Mucosa of rectum (tissue), 2 donors: Measurements from ENCODE around the gene C1orf226.
A peak's percentile ranks its signal among the peaks of the same experiment; 100 is the strongest.

ENCODE experiments used
- H3K27ac ChIP-seq, 2 donors: one replicate each; pipeline ENCODE4 v1.7.0; 2013; ENCODE audit warnings: inconsistent platforms in 2 of 2, low read depth in 2 of 2, low read length in 2 of 2
- H3K27me3 ChIP-seq, 2 donors: one replicate each; pipeline ENCODE4 v1.7.0; 2013; ENCODE audit warnings: low read length in 2 of 2; ENCODE audit not compliant: control insufficient read depth in 2 of 2, insufficient read depth in 2 of 2
- H3K36me3 ChIP-seq, 2 donors: one replicate each; pipeline ENCODE4 v1.7.0; 2013; ENCODE audit warnings: low read length in 2 of 2; ENCODE audit not compliant: control insufficient read depth in 2 of 2, insufficient read depth in 2 of 2
- H3K4me1 ChIP-seq, 2 donors: one replicate each; pipeline ENCODE4 v1.7.0; 2013; ENCODE audit warnings: low read length in 2 of 2, mild to moderate bottlenecking in 1 of 2; ENCODE audit not compliant: control insufficient read depth in 2 of 2, insufficient read depth in 2 of 2
- H3K4me3 ChIP-seq, 2 donors: one replicate each; pipeline ENCODE4 v1.7.0; 2013; ENCODE audit warnings: low read length in 2 of 2
- H3K9ac ChIP-seq, 2 donors: one replicate each; pipeline ENCODE4 v1.7.0; 2013; ENCODE audit warnings: low read length in 2 of 2, low read depth in 1 of 2, mild to moderate bottlenecking in 1 of 2
- H3K9me3 ChIP-seq, 2 donors: one replicate each; pipeline ENCODE4 v1.7.0; 2013; ENCODE audit warnings: low read length in 2 of 2; ENCODE audit not compliant: control insufficient read depth in 2 of 2
- donor health status: healthy.
- donor health status: Normal muscosa, but diverticular disease.

C1orf226 gene

GRCh38 chr1:162372159-162373071 is 9.1 kb upstream of the C1orf226 start:
- H3K27me3 ChIP-seq: no peaks in the 10 kb centered on the region
- no peak overlapping the region for H3K4me3 ChIP-seq
- no peaks in the 10 kb centered on the region for H3K36me3 ChIP-seq
- no peaks in the 10 kb centered on the region for H3K9me3 ChIP-seq
- peak overlapping the region; percentile 59 to 64 for H3K27ac ChIP-seq
- no peak overlapping the region for H3K9ac ChIP-seq
- H3K4me1 ChIP-seq: peaks cover 50 to 54% of the 10 kb centered on the region in 2 donors

- peak overlapping the region; percentile 59 to 64 for H3K27ac ChIP-seq
- no peak overlapping the region for H3K4me3 ChIP-seq
- H3K36me3 ChIP-seq: no peaks in the 10 kb centered on the region
- no peaks in the 10 kb centered on the region for H3K27me3 ChIP-seq
- peaks cover 46 to 49% of the 10 kb centered on the region in 2 donors for H3K4me1 ChIP-seq
- no peaks in the 10 kb centered on the region for H3K9me3 ChIP-seq
- no peak overlapping the region for H3K9ac ChIP-seq
Measured at GRCh38 chr1:162373072-162373427, 8.5 kb upstream of the C1orf226 start.

GRCh38 chr1:162373541-162374260 is 7.8 kb upstream of the C1orf226 start:
- Histone ChIP-seq H3K4me3 (no peak overlapping the region), H3K27me3 (no peaks in the 10 kb centered on the region), H3K36me3 (no peaks in the 10 kb centered on the region), H3K9me3 (no peaks in the 10 kb centered on the region), H3K9ac (no peak overlapping the region), H3K27ac (no peak overlapping the region), H3K4me1 (peaks cover 41 to 43% of the 10 kb centered on the region in 2 donors)

GRCh38 chr1:162374406-162374805 is 7.1 kb upstream of the C1orf226 start:
- peaks cover 34 to 36% of the 10 kb centered on the region in 2 donors for H3K4me1 ChIP-seq
- H3K36me3 ChIP-seq: no peaks in the 10 kb centered on the region
- no peak overlapping the region for H3K9ac ChIP-seq
- H3K27ac ChIP-seq: no peak overlapping the region
- H3K9me3 ChIP-seq: no peaks in the 10 kb centered on the region
- H3K4me3 ChIP-seq: no peak overlapping the region
- no peaks in the 10 kb centered on the region for H3K27me3 ChIP-seq

- H3K9ac ChIP-seq: no peak overlapping the region
- no peak overlapping the region for H3K4me3 ChIP-seq
- no peaks in the 10 kb centered on the region for H3K27me3 ChIP-seq
Measured at GRCh38 chr1:162375463-162375862, 6.1 kb upstream of the C1orf226 start.

GRCh38 chr1:162376691-162377090 is 4.8 kb upstream of the C1orf226 start, which contains the start of gene SPATA46:
Gene SPATA46 (minus strand): TSS chr1:162376854. CDS start chr1:162376790, 64 bp downstream.
- Histone ChIP-seq H3K36me3 (no peaks in the 10 kb centered on the region), H3K4me3 (no peak within 1 kb of the TSS), H3K27me3 (no peaks in the 10 kb centered on the region), H3K9ac (no peak within 1 kb of the TSS), H3K4me1 (peaks cover 25 to 26% of the 10 kb centered on the region in 2 donors), H3K27ac (no peak within 1 kb of the TSS), H3K9me3 (no peaks in the 10 kb centered on the region)

More at GRCh38 chr1:162375463-162375862, 6.1 kb upstream of the C1orf226 start:
- no peak overlapping the region for H3K27ac ChIP-seq
- no peaks in the 10 kb centered on the region for H3K36me3 ChIP-seq
- H3K4me1 ChIP-seq: peaks cover 23 to 27% of the 10 kb centered on the region in 2 donors
- no peaks in the 10 kb centered on the region for H3K9me3 ChIP-seq

GRCh38 chr1:162380061-162380846 is 1.3 kb upstream of the C1orf226 start:
- no peaks in the 10 kb centered on the region for H3K27me3 ChIP-seq
- H3K9ac ChIP-seq: no peak overlapping the region
- peaks cover 26 to 27% of the 10 kb centered on the region in 2 donors for H3K4me1 ChIP-seq
- no peaks in the 10 kb centered on the region for H3K9me3 ChIP-seq
- peaks cover 6 to 10% of the 10 kb centered on the region in 2 donors for H3K36me3 ChIP-seq
- peak overlapping the region in 1 of 2 donors; percentile 98 for H3K27ac ChIP-seq
- no peak overlapping the region for H3K4me3 ChIP-seq

GRCh38 chr1:162381941-162382750 is 618 bp downstream of the C1orf226 start:
- Histone ChIP-seq H3K27ac (peak overlapping the region; percentile 98 to 99), H3K9ac (peak overlapping the region; percentile 47 to 67), H3K4me1 (peaks cover 26 to 30% of the 10 kb centered on the region in 2 donors), H3K27me3 (peaks cover 0 to 2% of the 10 kb centered on the region in 2 donors), H3K4me3 (peak overlapping the region; percentile 21 to 60), H3K36me3 (peaks cover 6 to 10% of the 10 kb centered on the region in 2 donors), H3K9me3 (no peaks in the 10 kb centered on the region)

GRCh38 chr1:162383091-162383490 is 1.6 kb downstream of the C1orf226 start:
- H3K27me3 ChIP-seq: peaks cover 0 to 2% of the 10 kb centered on the region in 2 donors
- peaks cover 6 to 10% of the 10 kb centered on the region in 2 donors for H3K36me3 ChIP-seq
- no peak overlapping the region for H3K9ac ChIP-seq
- peak overlapping the region in 1 of 2 donors; percentile 60 for H3K4me3 ChIP-seq
- H3K9me3 ChIP-seq: no peaks in the 10 kb centered on the region
- peaks cover 26 to 30% of the 10 kb centered on the region in 2 donors for H3K4me1 ChIP-seq
- peak overlapping the region; percentile 98 to 99 for H3K27ac ChIP-seq
